Aorta (tissue), 5 donors: ENCODE results near the gene KIDINS220. TPM values are rescaled to one million over a fixed set of nuclear protein-coding genes. Genes with fewer than 3 reads are reported as not detected.

ENCODE experiments used
- ATAC-seq: fragments of 200-7000 bp; cut with Tn5 transposase; one replicate; pipeline ENCODE4 v1.9.1; 2022; ENCODE audit warnings: moderate library complexity; ENCODE audit not compliant: low FRiP score
- DNase-seq, 2 donors: peaks; one replicate each; pipeline ENCODE4 v3.0.0-alpha.2; 2020
- H3K27ac ChIP-seq, 2 donors: one replicate each; pipeline ENCODE4 v1.5.1; 2013; ENCODE audit warnings: low read length in 2 of 2, mild to moderate bottlenecking in 2 of 2, moderate library complexity in 2 of 2, control low read depth in 1 of 2, inconsistent platforms in 1 of 2, low read depth in 1 of 2
- H3K27me3 ChIP-seq, 2 donors: one replicate each; pipeline ENCODE4 v1.6.1; 2013; ENCODE audit warnings: control low read depth in 1 of 2, low read length in 1 of 2, mild to moderate bottlenecking in 1 of 2, moderate library complexity in 1 of 2; ENCODE audit not compliant: insufficient read depth in 2 of 2, control insufficient read depth in 1 of 2
- H3K36me3 ChIP-seq, 2 donors: one replicate each; pipeline ENCODE4 v1.6.1; 2013; ENCODE audit warnings: control low read depth in 1 of 2, low read length in 1 of 2, mild to moderate bottlenecking in 1 of 2; ENCODE audit not compliant: insufficient read depth in 2 of 2, control insufficient read depth in 1 of 2
- H3K4me1 ChIP-seq, 2 donors: one replicate each; pipeline ENCODE4 v1.6.1; 2013; ENCODE audit warnings: low read length in 2 of 2, control low read depth in 1 of 2, mild to moderate bottlenecking in 1 of 2, moderate library complexity in 1 of 2; ENCODE audit not compliant: insufficient read depth in 2 of 2, control insufficient read depth in 1 of 2
- H3K4me3 ChIP-seq, 2 donors: one replicate each; pipeline ENCODE4 v1.5.1; 2013; ENCODE audit warnings: low read length in 2 of 2, control low read depth in 1 of 2, mild to moderate bottlenecking in 1 of 2
- H3K9me3 ChIP-seq: one replicate; pipeline ENCODE4 v1.6.1; 2013; ENCODE audit warnings: mild to moderate bottlenecking, low read length; ENCODE audit not compliant: control insufficient read depth
- WGBS, 2 donors: extraction: QIAGEN DNeasy Blood & Tissue Kit; methylation state at CpG; one replicate each; pipeline ENCODE4 v1.1.7; 2013; 5-methylcytosine and 5-hydroxymethylcytosine counted together
- intact Hi-C, 2 donors: fragments of 100-400 bp; cut with DNase I; formaldehyde crosslinking; loops; one replicate each; pipeline versions ENCODE4 v1.14.2 to v1.15.0; 2022
- polyA plus RNA-seq, 2 donors: library from polyadenylated mRNA; stranded (reverse); fragments of 200-250 nt; gene quantifications; one replicate each; pipeline ENCODE4 v1.2.3, GENCODE V29; 2013
- total RNA-seq, 2 donors: library from RNA; stranded (reverse); fragmentation: NEBNext Ultra II Directional; extraction: Animal tissue kit (Norgen Biotek cat#: 25700); gene quantifications; one replicate each; pipeline ENCODE4 v1.2.1, GENCODE V29; 2021
- donor health status: healthy with polysubstance abuse.
- donor health status: Bipolar disorder and iron deficiency.
- donor health status: DM: no; HTN: no; CAD: no.
- donor health status: DM: no; HTN: no; CAD: no.
- donor health status: DM: yes; HTN: yes; CAD: no.

Gene KIDINS220
- total and polyA plus RNA-seq, 4 donors, result 6.9 to 81.6 (median 49.3) TPM

GRCh38 chr2:8848328-8849100 is 11.1 kb upstream of the KIDINS220 start:
- H3K9me3 ChIP-seq, result no peaks in the 10 kb centered on the region
- H3K4me1 ChIP-seq, result no peaks in the 10 kb centered on the region
- no peak for ATAC-seq
- no peaks in the 10 kb centered on the region for H3K36me3 ChIP-seq
- WGBS, 2 donors, result 66 to 71% methylated on average over 7 of the region's 7 CpGs
- H3K27ac ChIP-seq, result no peak overlapping the region
- no peak overlapping the region for H3K4me3 ChIP-seq
- DNase-seq, result no peak
- intact Hi-C loops, result no loop called here
- H3K27me3 ChIP-seq, result no peaks in the 10 kb centered on the region

GRCh38 chr2:8847400-8847799 is 10.0 kb upstream of the KIDINS220 start:
- no peak for DNase-seq
- 76 to 82% methylated on average over 6 of the region's 6 CpGs for WGBS, 2 donors
- intact Hi-C loops, result no loop called here
- no peaks in the 10 kb centered on the region for H3K36me3 ChIP-seq
- no peak overlapping the region for H3K4me3 ChIP-seq
- ATAC-seq, result no peak
- no peaks in the 10 kb centered on the region for H3K4me1 ChIP-seq
- no peaks in the 10 kb centered on the region for H3K27me3 ChIP-seq
- H3K27ac ChIP-seq, result no peak overlapping the region
- H3K9me3 ChIP-seq, result no peaks in the 10 kb centered on the region

DNA sequence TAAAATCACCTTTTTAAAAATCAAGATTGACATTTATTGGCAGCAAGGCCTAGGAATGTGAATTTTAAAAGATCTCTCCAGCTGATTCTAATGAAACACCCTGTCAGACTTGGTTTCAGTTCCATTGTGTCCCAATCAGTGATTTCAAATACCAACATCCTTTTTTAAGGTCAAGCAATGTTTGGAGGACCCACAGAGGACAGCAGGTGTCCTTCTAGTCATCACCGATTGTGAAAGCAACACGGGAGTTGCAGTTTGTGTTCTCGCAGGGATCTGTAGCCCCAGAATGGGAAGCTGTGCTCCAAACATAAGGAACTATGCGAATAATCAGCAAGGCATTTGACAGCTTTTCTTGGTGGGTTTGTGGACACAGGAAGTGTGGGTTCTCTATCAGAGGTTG is 4.5 kb upstream of the KIDINS220 start:
- intact Hi-C loops, result no loop called here
- no peak for ATAC-seq
- Histone ChIP-seq H3K27ac (no peak overlapping the region), H3K36me3 (no peaks in the 10 kb centered on the region), H3K27me3 (no peaks in the 10 kb centered on the region), H3K4me3 (no peak overlapping the region), H3K9me3 (no peaks in the 10 kb centered on the region), H3K4me1 (no peaks in the 10 kb centered on the region)
- WGBS, 2 donors, result 93 to 95% methylated on average over 4 of the region's 4 CpGs
- DNase-seq, result no peak

DNA sequence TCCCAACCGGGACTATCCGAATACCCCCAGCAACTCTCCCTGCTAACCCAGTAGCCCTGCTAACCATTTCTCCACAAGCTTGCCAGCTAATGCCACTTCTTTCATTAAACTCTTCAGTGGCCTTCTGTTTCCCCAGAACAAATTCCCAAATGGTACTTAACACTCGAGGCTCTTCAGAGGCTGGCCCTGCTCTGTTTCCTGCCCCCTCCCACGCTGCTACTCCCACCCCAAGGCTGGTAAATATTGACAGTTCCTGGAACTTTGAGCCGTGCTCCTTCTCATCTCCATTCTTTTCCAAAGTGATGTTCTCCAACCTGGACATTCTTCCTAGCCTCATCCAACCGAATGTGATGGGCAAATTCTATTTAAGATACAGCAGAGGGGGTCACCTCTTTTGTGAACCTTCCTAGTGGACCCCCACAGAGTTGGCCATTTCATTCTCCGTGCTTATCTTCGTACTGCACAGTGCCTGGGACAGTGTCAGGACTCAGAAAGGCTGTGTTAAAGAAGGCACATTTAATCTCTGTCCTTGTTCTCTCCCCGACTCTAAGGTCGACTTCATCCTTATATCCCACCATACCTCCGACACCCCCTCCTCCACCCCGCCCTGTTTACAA is 3.2 kb upstream of the KIDINS220 start:
- DNase-seq, result no peak
- H3K27me3 ChIP-seq, result no peaks in the 10 kb centered on the region
- no peak overlapping the region for H3K27ac ChIP-seq
- intact Hi-C loops, result no loop called here
- ATAC-seq, result no peak
- H3K4me3 ChIP-seq, result no peak overlapping the region
- no peaks in the 10 kb centered on the region for H3K4me1 ChIP-seq
- H3K36me3 ChIP-seq, result no peaks in the 10 kb centered on the region
- 75 to 76% methylated on average over 12 of the region's 12 CpGs for WGBS, 2 donors
- no peaks in the 10 kb centered on the region for H3K9me3 ChIP-seq

- ATAC-seq, result no peak
- no peak for DNase-seq
- intact Hi-C loops, result loop anchor here in 1 of 2 donors (10.0 kb wide), 1 partner anchor 165 kb away; the partner anchor contains the start of gene MBOAT2
- Histone ChIP-seq H3K9me3 (no peaks in the 10 kb centered on the region), H3K27me3 (no peaks in the 10 kb centered on the region), H3K4me3 (no peak overlapping the region), H3K36me3 (no peaks in the 10 kb centered on the region), H3K4me1 (no peaks in the 10 kb centered on the region), H3K27ac (no peak overlapping the region)
- WGBS, 2 donors, result 71 to 72% methylated on average over 5 of the region's 5 CpGs
Observed at GRCh38 chr2:8839189-8839965, 2.0 kb upstream of the KIDINS220 start.

DNA sequence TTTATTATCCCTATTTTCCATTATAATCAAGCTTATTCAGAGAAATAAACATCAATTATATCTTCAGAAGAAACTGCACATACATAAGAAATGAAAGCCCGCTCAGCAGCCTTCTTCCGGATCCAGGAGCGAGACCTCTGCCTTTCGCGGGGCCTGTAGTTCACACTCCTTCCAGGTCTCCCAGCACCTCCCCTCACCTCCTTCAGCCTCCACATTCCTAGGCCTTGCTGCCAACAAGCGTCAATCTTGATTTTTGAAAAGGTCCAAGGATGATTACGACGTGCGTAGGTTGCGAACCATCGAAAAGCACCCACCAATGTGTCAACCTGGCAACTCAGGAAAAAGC is 355 bp upstream of the KIDINS220 start:
- Histone ChIP-seq H3K4me3 (peak overlapping the region in 1 of 2 donors; percentile 6), H3K27ac (peak overlapping the region in 1 of 2 donors; percentile 16), H3K4me1 (no peaks in the 10 kb centered on the region), H3K9me3 (no peaks in the 10 kb centered on the region), H3K27me3 (no peaks in the 10 kb centered on the region), H3K36me3 (no peaks in the 10 kb centered on the region)
- intact Hi-C loops, result loop anchor here in 1 of 2 donors (2.0 to 10.0 kb wide), 2 partner anchors 17 to 167 kb away; partner anchors contain the start of gene MBOAT2
- ATAC-seq (peak; percentile 13), DNase-seq (no peak)
- WGBS, 2 donors, result 65 to 72% methylated on average over 11 of the region's 11 CpGs

- intact Hi-C loops, result loop anchor here in 1 of 2 donors (10.0 kb wide), 1 partner anchor 170 kb away; the partner anchor contains the start of gene MBOAT2
- no peak for DNase-seq
- Histone ChIP-seq H3K27me3 (no peaks in the 10 kb centered on the region), H3K4me3 (no peak overlapping the region), H3K27ac (no peak overlapping the region), H3K4me1 (peaks cover 3 to 4% of the 10 kb centered on the region in 2 donors), H3K36me3 (no peaks in the 10 kb centered on the region), H3K9me3 (no peaks in the 10 kb centered on the region)
- ATAC-seq, result no peak
Observed at GRCh38 chr2:8835279-8835678, 2.1 kb downstream of the KIDINS220 start.

GRCh38 chr2:8833853-8834252 is 3.6 kb downstream of the KIDINS220 start:
- H3K9me3 ChIP-seq, result no peaks in the 10 kb centered on the region
- DNase-seq (no peak), ATAC-seq (no peak)
- H3K4me3 ChIP-seq, result no peak overlapping the region
- no peak overlapping the region for H3K27ac ChIP-seq
- 85 to 89% methylated on average over 7 of the region's 7 CpGs for WGBS, 2 donors
- peaks cover 3 to 4% of the 10 kb centered on the region in 2 donors for H3K4me1 ChIP-seq
- no peaks in the 10 kb centered on the region for H3K27me3 ChIP-seq
- peaks cover 0 to 2% of the 10 kb centered on the region in 2 donors for H3K36me3 ChIP-seq
- intact Hi-C loops, result loop anchor here in 1 of 2 donors (10.0 kb wide), 1 partner anchor 171 kb away; the partner anchor contains the start of gene MBOAT2
